ENCODE data around the gene SESTD1.

DNA sequence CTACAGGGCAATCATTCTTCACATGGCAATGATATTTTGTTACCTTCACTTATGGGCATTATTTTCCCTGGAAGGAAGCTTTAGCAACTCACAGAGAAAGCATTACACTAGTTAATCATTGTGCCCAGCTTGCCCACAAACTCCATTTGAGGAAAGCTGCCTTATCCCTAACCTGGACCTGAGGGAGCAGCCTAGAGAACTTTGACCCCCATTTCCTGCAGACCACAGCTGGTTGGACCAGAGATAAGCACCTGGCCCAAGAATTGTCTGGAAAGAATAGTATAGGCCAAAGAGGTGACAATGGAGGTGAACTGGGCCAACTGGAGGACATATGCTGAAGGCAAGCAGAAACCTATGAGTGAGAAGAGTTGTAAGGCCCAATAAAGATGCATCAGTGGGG lies 48.4 kb upstream of the SESTD1 start:
- TF ChIP-seq, protein P1, sequence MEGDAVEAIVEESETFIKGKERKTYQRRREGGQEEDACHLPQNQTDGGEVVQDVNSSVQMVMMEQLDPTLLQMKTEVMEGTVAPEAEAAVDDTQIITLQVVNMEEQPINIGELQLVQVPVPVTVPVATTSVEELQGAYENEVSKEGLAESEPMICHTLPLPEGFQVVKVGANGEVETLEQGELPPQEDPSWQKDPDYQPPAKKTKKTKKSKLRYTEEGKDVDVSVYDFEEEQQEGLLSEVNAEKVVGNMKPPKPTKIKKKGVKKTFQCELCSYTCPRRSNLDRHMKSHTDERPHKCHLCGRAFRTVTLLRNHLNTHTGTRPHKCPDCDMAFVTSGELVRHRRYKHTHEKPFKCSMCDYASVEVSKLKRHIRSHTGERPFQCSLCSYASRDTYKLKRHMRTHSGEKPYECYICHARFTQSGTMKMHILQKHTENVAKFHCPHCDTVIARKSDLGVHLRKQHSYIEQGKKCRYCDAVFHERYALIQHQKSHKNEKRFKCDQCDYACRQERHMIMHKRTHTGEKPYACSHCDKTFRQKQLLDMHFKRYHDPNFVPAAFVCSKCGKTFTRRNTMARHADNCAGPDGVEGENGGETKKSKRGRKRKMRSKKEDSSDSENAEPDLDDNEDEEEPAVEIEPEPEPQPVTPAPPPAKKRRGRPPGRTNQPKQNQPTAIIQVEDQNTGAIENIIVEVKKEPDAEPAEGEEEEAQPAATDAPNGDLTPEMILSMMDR (IDR thresholded peaks at IDR 0.05; ENCODE audit: insufficient read depth, low read depth, low read length): no peak
- TF ChIP-seq EZH2 (IDR thresholded peaks at IDR 0.05; ENCODE audit: insufficient read depth, low read length): no peak
